ENCODE results near the gene RRAGD. TPM values are rescaled to one million over a fixed set of nuclear protein-coding genes. Genes with fewer than 3 reads are reported as not detected.

Gene RRAGD
- total RNA-seq, 2 experiments from 2014 or later = 9.0 to 10.2 TPM

GRCh38 chr6:89379281-89379680 is 32.8 kb downstream of the RRAGD start:
- Mint-ChIP-seq H3K27me3 (no peaks in the 10 kb centered on the region), H3K4me3 (no peak overlapping the region), H3K36me3 (ENCODE audit: low read depth) (no peaks in the 10 kb centered on the region), H3K27ac (no peak overlapping the region), H3K9me3 (no peaks in the 10 kb centered on the region), H3K4me1 (ENCODE audit: low read depth) (peaks cover 16% of the 10 kb centered on the region)
- TF ChIP-seq, protein P1, sequence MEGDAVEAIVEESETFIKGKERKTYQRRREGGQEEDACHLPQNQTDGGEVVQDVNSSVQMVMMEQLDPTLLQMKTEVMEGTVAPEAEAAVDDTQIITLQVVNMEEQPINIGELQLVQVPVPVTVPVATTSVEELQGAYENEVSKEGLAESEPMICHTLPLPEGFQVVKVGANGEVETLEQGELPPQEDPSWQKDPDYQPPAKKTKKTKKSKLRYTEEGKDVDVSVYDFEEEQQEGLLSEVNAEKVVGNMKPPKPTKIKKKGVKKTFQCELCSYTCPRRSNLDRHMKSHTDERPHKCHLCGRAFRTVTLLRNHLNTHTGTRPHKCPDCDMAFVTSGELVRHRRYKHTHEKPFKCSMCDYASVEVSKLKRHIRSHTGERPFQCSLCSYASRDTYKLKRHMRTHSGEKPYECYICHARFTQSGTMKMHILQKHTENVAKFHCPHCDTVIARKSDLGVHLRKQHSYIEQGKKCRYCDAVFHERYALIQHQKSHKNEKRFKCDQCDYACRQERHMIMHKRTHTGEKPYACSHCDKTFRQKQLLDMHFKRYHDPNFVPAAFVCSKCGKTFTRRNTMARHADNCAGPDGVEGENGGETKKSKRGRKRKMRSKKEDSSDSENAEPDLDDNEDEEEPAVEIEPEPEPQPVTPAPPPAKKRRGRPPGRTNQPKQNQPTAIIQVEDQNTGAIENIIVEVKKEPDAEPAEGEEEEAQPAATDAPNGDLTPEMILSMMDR (IDR thresholded peaks at IDR 0.05) = no peak
- H3K4me1 ChIP-seq (ENCODE audit: insufficient read depth, low read length) = peaks cover 7% of the 10 kb centered on the region
- ChIA-PET POLR2A (no interaction called here), CTCF (no interaction called here)
- no peak overlapping the region for H3K27ac ChIP-seq (ENCODE audit: low read depth in 1 of 2, low read length in 2 of 2)
- ATAC-seq (ENCODE audit: poor library complexity) = no peak
- no peaks in the 10 kb centered on the region for H3K36me3 ChIP-seq (ENCODE audit: insufficient read depth, low read length)
- intact Hi-C loops (cut with DNase I, micrococcal nuclease) = loop anchor here in 1 of 2 experiments (5.0 kb wide), 1 partner anchor 33 kb away; the partner anchor contains the start of gene RRAGD
- H3K9me3 ChIP-seq (ENCODE audit: control insufficient read depth in 1 of 2, insufficient read depth in 1 of 2, low read length in 2 of 2) = no peaks in the 10 kb centered on the region
- no peak overlapping the region for H3K4me3 ChIP-seq (ENCODE audit: low read length)
- no peaks in the 10 kb centered on the region for H3K27me3 ChIP-seq (ENCODE audit: control insufficient read depth in 1 of 2, insufficient read depth in 2 of 2, low read length in 2 of 2)
- DNase-seq = peak in 1 of 14 experiments; percentile 26

GRCh38 chr6:89378628-89379027 is 33.4 kb downstream of the RRAGD start:
- Mint-ChIP-seq H3K27ac (no peak overlapping the region), H3K36me3 (ENCODE audit: low read depth) (no peaks in the 10 kb centered on the region), H3K9me3 (no peaks in the 10 kb centered on the region), H3K4me1 (ENCODE audit: low read depth) (peaks cover 16% of the 10 kb centered on the region), H3K27me3 (no peaks in the 10 kb centered on the region), H3K4me3 (no peak overlapping the region)
- Histone ChIP-seq H3K9me3 (ENCODE audit: control insufficient read depth in 1 of 2, insufficient read depth in 1 of 2, low read length in 2 of 2) (no peaks in the 10 kb centered on the region), H3K27me3 (ENCODE audit: control insufficient read depth in 1 of 2, insufficient read depth in 2 of 2, low read length in 2 of 2) (no peaks in the 10 kb centered on the region), H3K4me3 (ENCODE audit: low read length) (no peak overlapping the region), H3K27ac (ENCODE audit: low read depth in 1 of 2, low read length in 2 of 2) (no peak overlapping the region), H3K4me1 (ENCODE audit: insufficient read depth, low read length) (peaks cover 7% of the 10 kb centered on the region), H3K36me3 (ENCODE audit: insufficient read depth, low read length) (no peaks in the 10 kb centered on the region)
- DNase-seq = no peak
- ATAC-seq (ENCODE audit: poor library complexity) = no peak
- ChIA-PET POLR2A (interaction anchor here (0.9 kb wide), 1 partner anchor 21 kb away, joined by 3 read pairs; no protein-coding TSS in a partner anchor), CTCF (interaction anchor here (0.7 kb wide), 1 partner anchor 231 kb away, joined by 3 read pairs; no protein-coding TSS in a partner anchor)
- TF ChIP-seq, protein P1 (IDR thresholded peaks at IDR 0.05) = no peak
- intact Hi-C loops (cut with DNase I, micrococcal nuclease) = loop anchor here in 1 of 2 experiments (5.0 kb wide), 1 partner anchor 34 kb away; the partner anchor contains the start of gene RRAGD

GRCh38 chr6:89375427-89376267 is 36.4 kb downstream of the RRAGD start:
- no peaks in the 10 kb centered on the region for H3K9me3 Mint-ChIP-seq
- CTCF ChIA-PET = interaction anchor here (0.8 to 1.1 kb wide), 3 partner anchors 12 to 393 kb away, joined by 3 to 5 read pairs (median 3); no protein-coding TSS in a partner anchor
- peaks cover 27% of the 10 kb centered on the region for H3K4me1 Mint-ChIP-seq (ENCODE audit: low read depth)
- Histone ChIP-seq H3K27me3 (ENCODE audit: control insufficient read depth in 1 of 2, insufficient read depth in 2 of 2, low read length in 2 of 2) (no peaks in the 10 kb centered on the region), H3K36me3 (ENCODE audit: insufficient read depth, low read length) (no peaks in the 10 kb centered on the region), H3K27ac (ENCODE audit: low read depth in 1 of 2, low read length in 2 of 2) (no peak overlapping the region), H3K9me3 (ENCODE audit: control insufficient read depth in 1 of 2, insufficient read depth in 1 of 2, low read length in 2 of 2) (no peaks in the 10 kb centered on the region), H3K4me1 (ENCODE audit: insufficient read depth, low read length) (peaks cover 17% of the 10 kb centered on the region), H3K4me3 (ENCODE audit: low read length) (no peak overlapping the region)
- intact Hi-C loops (cut with DNase I, micrococcal nuclease) = loop anchor here in 1 of 2 experiments (1.0 to 5.0 kb wide), 3 partner anchors 37 to 393 kb away; partner anchors contain the start of gene RRAGD
- TF ChIP-seq, protein P1 (IDR thresholded peaks at IDR 0.05) = peak; percentile 24
- POLR2A ChIA-PET = interaction anchor here (1.0 to 1.3 kb wide), 2 partner anchors 24 to 78 kb away, joined by 3 to 5 read pairs; no protein-coding TSS in a partner anchor
- H3K27me3 Mint-ChIP-seq = no peaks in the 10 kb centered on the region
- H3K36me3 Mint-ChIP-seq (ENCODE audit: low read depth) = no peaks in the 10 kb centered on the region
- peak overlapping the region; percentile 17 for H3K27ac Mint-ChIP-seq
- peak; percentile 22 to 90 (median 50) for DNase-seq
- no peak overlapping the region for H3K4me3 Mint-ChIP-seq
- ATAC-seq (ENCODE audit: poor library complexity) = peak; percentile 90
